Mesendoderm (in vitro differentiated cells): ENCODE measurements around the gene KCNT1.

Experiments used
- DNase-seq: peaks from one replicate; pipeline ENCODE4 v3.0.0; 2013
- H2AK5ac ChIP-seq: 2 replicates; pipeline ENCODE4 v1.6.1; 2013; ENCODE audit warnings: low read length, inconsistent platforms
- H2BK120ac ChIP-seq: 2 replicates; pipeline ENCODE4 v1.6.1; 2013; ENCODE audit warnings: low read depth, mild to moderate bottlenecking, low read length, moderate library complexity, mixed read lengths
- H2BK15ac ChIP-seq: replicated peaks from 2 replicates; pipeline ENCODE4 v1.6.1; 2013; ENCODE audit warnings: low read depth, mild to moderate bottlenecking, moderate library complexity
- H2BK5ac ChIP-seq: 2 replicates; pipeline ENCODE4 v1.6.1; 2013; ENCODE audit warnings: low read length, inconsistent platforms
- H3K18ac ChIP-seq: 2 replicates; pipeline ENCODE4 v1.6.1; 2013; ENCODE audit warnings: mild to moderate bottlenecking, low read length, mixed read lengths
- H3K23ac ChIP-seq: one replicate; pipeline ENCODE4 v1.6.1; 2013; ENCODE audit warnings: low read length
- H3K27ac ChIP-seq: 2 replicates; pipeline ENCODE4 v1.5.1; 2013; ENCODE audit warnings: low read depth, mild to moderate bottlenecking, inconsistent platforms, low read length, moderate library complexity
- H3K27me3 ChIP-seq: 2 replicates; pipeline ENCODE4 v1.6.1; 2013; ENCODE audit warnings: low read length, control low read depth, mild to moderate bottlenecking, inconsistent platforms; ENCODE audit not compliant: insufficient read depth, poor library complexity
- H3K36me3 ChIP-seq: 2 replicates; pipeline ENCODE4 v1.6.1; 2013; ENCODE audit warnings: low read length, inconsistent platforms; ENCODE audit not compliant: control insufficient read depth, insufficient read depth
- H3K4ac ChIP-seq: one replicate; pipeline ENCODE4 v1.6.1; 2013; ENCODE audit warnings: low read depth, mild to moderate bottlenecking, low read length, moderate library complexity
- H3K4me1 ChIP-seq: 2 replicates; pipeline ENCODE4 v1.6.1; 2013; ENCODE audit warnings: low read depth, low read length, inconsistent platforms; ENCODE audit not compliant: control insufficient read depth
- H3K4me2 ChIP-seq: 2 replicates; pipeline ENCODE4 v1.6.1; 2013; ENCODE audit warnings: low read length
- H3K4me3 ChIP-seq: 2 replicates; pipeline ENCODE4 v1.5.1; 2013; ENCODE audit warnings: mild to moderate bottlenecking, low read length
- H3K56ac ChIP-seq: one replicate; pipeline ENCODE4 v1.6.1; 2013; ENCODE audit warnings: low read length
- H3K79me1 ChIP-seq: 2 replicates; pipeline ENCODE4 v1.6.1; 2013; ENCODE audit warnings: low read length, inconsistent platforms
- H3K79me2 ChIP-seq: 2 replicates; pipeline ENCODE4 v1.6.1; 2013; ENCODE audit warnings: mild to moderate bottlenecking, low read length; ENCODE audit not compliant: control insufficient read depth, insufficient read depth
- H3K9ac ChIP-seq: 2 replicates; pipeline ENCODE4 v1.6.1; 2013; ENCODE audit warnings: low read length, inconsistent platforms
- H4K5ac ChIP-seq: one replicate; pipeline ENCODE4 v1.6.1; 2013; ENCODE audit warnings: low read length
- H4K8ac ChIP-seq: one replicate; pipeline ENCODE4 v1.6.1; 2013; ENCODE audit warnings: low read depth, mild to moderate bottlenecking, control low read depth, low read length, moderate library complexity
- WGBS: extraction: QIAGEN DNeasy Blood & Tissue Kit; methylation state at CpG from one replicate; pipeline ENCODE4 v1.1.7; 2013; ENCODE audit warnings: low lambda C conversion rate, missing lambda C conversion rate; ENCODE audit not compliant: insufficient coverage; ENCODE audit errors: extremely low coverage; 5-methylcytosine and 5-hydroxymethylcytosine counted together

Gene KCNT1

GRCh38 chr9:135817951-135818717 is 116.1 kb downstream of the KCNT1 start:
- Histone ChIP-seq H3K27me3 (no peaks in the 10 kb centered on the region), H3K23ac (no peak overlapping the region), H2BK120ac (no peak overlapping the region), H3K4ac (no peak overlapping the region), H3K36me3 (peaks cover 16% of the 10 kb centered on the region), H4K5ac (no peak overlapping the region), H3K4me3 (no peak overlapping the region), H4K8ac (no peak overlapping the region), H3K79me1 (no peaks in the 10 kb centered on the region), H2BK15ac (no peak overlapping the region), H3K56ac (no peak overlapping the region), H3K4me1 (no peaks in the 10 kb centered on the region), H3K4me2 (no peak overlapping the region), H3K9ac (no peak overlapping the region), H2BK5ac (no peak overlapping the region), H3K18ac (no peak overlapping the region), H3K27ac (no peak overlapping the region), H2AK5ac (no peak overlapping the region), H3K79me2 (no peaks in the 10 kb centered on the region)
- no CpG with 5 or more reads among the region's 66 CpGs for WGBS
- no peak for DNase-seq

GRCh38 chr9:135818718-135819475 is 116.9 kb downstream of the KCNT1 start:
- Histone ChIP-seq H3K18ac (no peak overlapping the region), H3K4me1 (no peaks in the 10 kb centered on the region), H3K36me3 (peaks cover 20% of the 10 kb centered on the region), H3K79me2 (no peaks in the 10 kb centered on the region), H3K4ac (no peak overlapping the region), H2AK5ac (no peak overlapping the region), H2BK15ac (no peak overlapping the region), H3K27ac (no peak overlapping the region), H2BK5ac (no peak overlapping the region), H3K23ac (no peak overlapping the region), H3K4me2 (no peak overlapping the region), H4K5ac (no peak overlapping the region), H4K8ac (no peak overlapping the region), H3K79me1 (no peaks in the 10 kb centered on the region), H3K56ac (no peak overlapping the region), H3K4me3 (no peak overlapping the region), H3K9ac (no peak overlapping the region), H3K27me3 (no peaks in the 10 kb centered on the region), H2BK120ac (no peak overlapping the region)
- DNase-seq, result no peak
- WGBS, result no CpG with 5 or more reads among the region's 43 CpGs

GRCh38 chr9:135819905-135820304 is 117.9 kb downstream of the KCNT1 start:
- no peaks in the 10 kb centered on the region for H3K27me3 ChIP-seq
- H3K9ac ChIP-seq, result no peak overlapping the region
- H2AK5ac ChIP-seq, result no peak overlapping the region
- H3K79me2 ChIP-seq, result no peaks in the 10 kb centered on the region
- H3K4me2 ChIP-seq, result no peak overlapping the region
- H3K4me3 ChIP-seq, result no peak overlapping the region
- no peak overlapping the region for H2BK120ac ChIP-seq
- H2BK15ac ChIP-seq, result no peak overlapping the region
- H2BK5ac ChIP-seq, result no peak overlapping the region
- no CpG with 5 or more reads among the region's 13 CpGs for WGBS
- no peaks in the 10 kb centered on the region for H3K4me1 ChIP-seq
- no peak overlapping the region for H3K23ac ChIP-seq
- no peak overlapping the region for H4K5ac ChIP-seq
- H3K27ac ChIP-seq, result no peak overlapping the region
- no peak overlapping the region for H3K18ac ChIP-seq
- peaks cover 18% of the 10 kb centered on the region for H3K36me3 ChIP-seq
- H4K8ac ChIP-seq, result no peak overlapping the region
- no peak overlapping the region for H3K4ac ChIP-seq
- DNase-seq, result peak; percentile 31
- H3K79me1 ChIP-seq, result no peaks in the 10 kb centered on the region
- H3K56ac ChIP-seq, result no peak overlapping the region

- H3K79me2 ChIP-seq, result peaks cover under 1% of the 10 kb centered on the region
- no peak overlapping the region for H4K5ac ChIP-seq
- H2AK5ac ChIP-seq, result no peak overlapping the region
- no peak overlapping the region for H4K8ac ChIP-seq
- no peaks in the 10 kb centered on the region for H3K27me3 ChIP-seq
- no peak for DNase-seq
- H3K4me3 ChIP-seq, result no peak overlapping the region
- H3K36me3 ChIP-seq, result peaks cover 15% of the 10 kb centered on the region
- no peak overlapping the region for H2BK120ac ChIP-seq
- H3K4me2 ChIP-seq, result no peak overlapping the region
- no peak overlapping the region for H3K27ac ChIP-seq
- no CpG with 5 or more reads among the region's 18 CpGs for WGBS
- H3K4ac ChIP-seq, result no peak overlapping the region
- H3K23ac ChIP-seq, result no peak overlapping the region
- H3K18ac ChIP-seq, result no peak overlapping the region
- H2BK15ac ChIP-seq, result no peak overlapping the region
- H3K4me1 ChIP-seq, result no peaks in the 10 kb centered on the region
- no peak overlapping the region for H2BK5ac ChIP-seq
- no peak overlapping the region for H3K9ac ChIP-seq
- H3K56ac ChIP-seq, result no peak overlapping the region
- peaks cover 1% of the 10 kb centered on the region for H3K79me1 ChIP-seq
These were observed 118.7 kb downstream of the KCNT1 start for GRCh38 chr9:135820661-135821060.

GRCh38 chr9:135821116-135821515 is 119.1 kb downstream of the KCNT1 start:
- Histone ChIP-seq H3K79me1 (peaks cover 3% of the 10 kb centered on the region), H3K79me2 (peaks cover 3% of the 10 kb centered on the region), H3K4me3 (no peak overlapping the region), H3K18ac (no peak overlapping the region), H2AK5ac (no peak overlapping the region), H3K9ac (no peak overlapping the region), H3K56ac (no peak overlapping the region), H3K27me3 (no peaks in the 10 kb centered on the region), H2BK15ac (no peak overlapping the region), H3K4ac (no peak overlapping the region), H3K4me1 (no peaks in the 10 kb centered on the region), H3K23ac (no peak overlapping the region), H3K27ac (no peak overlapping the region), H2BK5ac (no peak overlapping the region), H2BK120ac (no peak overlapping the region), H4K8ac (no peak overlapping the region), H3K4me2 (no peak overlapping the region), H3K36me3 (peaks cover 15% of the 10 kb centered on the region), H4K5ac (no peak overlapping the region)
- DNase-seq, result no peak
- WGBS, result no CpG with 5 or more reads among the region's 20 CpGs
